ENCODE measurements around the gene CDIPT. TPM values are rescaled to one million over a fixed set of nuclear protein-coding genes. Genes with fewer than 3 reads are reported as not detected.

The CDIPT gene
- total and polyA plus RNA-seq, 3 experiments from 2014 or later = 63.9 to 109 (median 68.4) TPM

GRCh38 chr16:29843931-29844330, 19.1 kb downstream of the CDIPT start:
- Histone ChIP-seq H3K27ac (ENCODE audit: low read depth, low read length) (no peak overlapping the region), H3K27me3 (ENCODE audit: insufficient read depth, low read length, poor library complexity, severe bottlenecking) (no peaks in the 10 kb centered on the region), H3K4me3 (ENCODE audit: low read length) (no peak overlapping the region), H3K36me3 (ENCODE audit: insufficient read depth, low read length) (peaks cover 17% of the 10 kb centered on the region), H3K4me1 (ENCODE audit: insufficient read depth, low read length) (no peaks in the 10 kb centered on the region), H3K9me3 (ENCODE audit: low read length) (no peaks in the 10 kb centered on the region)
- H3K27ac Mint-ChIP-seq = peak overlapping the region in 3 of 8 donors; percentile 63 to 94 (median 72)
- peaks cover 5 to 89% (median 16%) of the 10 kb centered on the region in 3 donors for H3K36me3 Mint-ChIP-seq
- H3K9me3 Mint-ChIP-seq = no peaks in the 10 kb centered on the region
- H3K4me3 Mint-ChIP-seq = no peak overlapping the region
- POLR2A ChIA-PET = no interaction called here
- DNase-seq = no peak
- H3K27me3 Mint-ChIP-seq = no peaks in the 10 kb centered on the region
- CTCF ChIA-PET = interaction anchor here (5.7 to 5.8 kb wide), 2 partner anchors 25 to 36 kb away, joined by 64 to 88 read pairs; partner anchors contain the start of genes MVP and PAGR1
- H3K4me1 Mint-ChIP-seq = peaks cover 3 to 5% (median 4%) of the 10 kb centered on the region in 3 donors

- no peak overlapping the region for H3K27ac ChIP-seq (ENCODE audit: low read depth, low read length)
- H3K36me3 ChIP-seq (ENCODE audit: insufficient read depth, low read length) = peaks cover 21% of the 10 kb centered on the region
- POLR2A ChIA-PET = no interaction called here
- H3K4me1 Mint-ChIP-seq = no peaks in the 10 kb centered on the region
- no peak overlapping the region for H3K4me3 Mint-ChIP-seq
- peaks cover 5 to 89% (median 16%) of the 10 kb centered on the region in 3 donors for H3K36me3 Mint-ChIP-seq
- no peaks in the 10 kb centered on the region for H3K27me3 Mint-ChIP-seq
- H3K9me3 ChIP-seq (ENCODE audit: low read length) = no peaks in the 10 kb centered on the region
- H3K4me1 ChIP-seq (ENCODE audit: insufficient read depth, low read length) = no peaks in the 10 kb centered on the region
- H3K4me3 ChIP-seq (ENCODE audit: low read length) = no peak overlapping the region
- CTCF ChIA-PET = interaction anchor here (1.1 kb wide), 2 partner anchors 141 to 152 kb away, joined by 3 to 5 read pairs; no protein-coding TSS in a partner anchor
- H3K27ac Mint-ChIP-seq = peak overlapping the region in 6 of 8 donors; percentile 12 to 87 (median 44)
- no peaks in the 10 kb centered on the region for H3K9me3 Mint-ChIP-seq
- no peaks in the 10 kb centered on the region for H3K27me3 ChIP-seq (ENCODE audit: insufficient read depth, low read length, poor library complexity, severe bottlenecking)
- no peak for DNase-seq
Observed at GRCh38 chr16:29842732-29843346, 20.2 kb downstream of the CDIPT start.

- no peaks in the 10 kb centered on the region for H3K9me3 ChIP-seq (ENCODE audit: low read length)
- H3K27me3 ChIP-seq (ENCODE audit: insufficient read depth, low read length, poor library complexity, severe bottlenecking) = no peaks in the 10 kb centered on the region
- peak overlapping the region in 2 of 8 donors; percentile 17 to 71 for H3K27ac Mint-ChIP-seq
- POLR2A ChIA-PET = interaction anchor here (0.5 kb wide), 2 partner anchors 10 to 208 kb away, joined by 3 to 6 read pairs; no protein-coding TSS in a partner anchor
- H3K27me3 Mint-ChIP-seq = no peaks in the 10 kb centered on the region
- CTCF ChIA-PET = interaction anchor here (1.3 kb wide), 1 partner anchor 191 kb away, joined by 3 read pairs; no protein-coding TSS in a partner anchor
- H3K4me3 Mint-ChIP-seq = no peak overlapping the region
- H3K36me3 ChIP-seq (ENCODE audit: insufficient read depth, low read length) = peaks cover 28% of the 10 kb centered on the region
- H3K4me1 ChIP-seq (ENCODE audit: insufficient read depth, low read length) = no peaks in the 10 kb centered on the region
- no peak for DNase-seq
- H3K36me3 Mint-ChIP-seq = peaks cover 5 to 89% (median 14%) of the 10 kb centered on the region in 3 donors
- H3K27ac ChIP-seq (ENCODE audit: low read depth, low read length) = no peak overlapping the region
- H3K9me3 Mint-ChIP-seq = no peaks in the 10 kb centered on the region
- H3K4me1 Mint-ChIP-seq = no peaks in the 10 kb centered on the region
- no peak overlapping the region for H3K4me3 ChIP-seq (ENCODE audit: low read length)
Observed at GRCh38 chr16:29841631-29842030, 21.4 kb downstream of the CDIPT start.

GRCh38 chr16:29840240-29840639, 22.8 kb downstream of the CDIPT start:
- H3K27me3 ChIP-seq (ENCODE audit: insufficient read depth, low read length, poor library complexity, severe bottlenecking) = no peaks in the 10 kb centered on the region
- H3K36me3 ChIP-seq (ENCODE audit: insufficient read depth, low read length) = peaks cover 37% of the 10 kb centered on the region
- peaks cover 6 to 88% (median 13%) of the 10 kb centered on the region in 3 donors for H3K36me3 Mint-ChIP-seq
- H3K4me3 Mint-ChIP-seq = no peak overlapping the region
- DNase-seq = no peak
- H3K27ac Mint-ChIP-seq = peak overlapping the region in 2 of 8 donors; percentile 35 to 36
- ChIA-PET CTCF (no interaction called here), POLR2A (interaction anchor here (0.7 kb wide), 1 partner anchor 13 kb away, joined by 6 read pairs; no protein-coding TSS in a partner anchor)
- no peaks in the 10 kb centered on the region for H3K9me3 ChIP-seq (ENCODE audit: low read length)
- no peaks in the 10 kb centered on the region for H3K9me3 Mint-ChIP-seq
- no peaks in the 10 kb centered on the region for H3K4me1 ChIP-seq (ENCODE audit: insufficient read depth, low read length)
- H3K4me1 Mint-ChIP-seq = no peaks in the 10 kb centered on the region
- no peak overlapping the region for H3K4me3 ChIP-seq (ENCODE audit: low read length)
- H3K27me3 Mint-ChIP-seq = no peaks in the 10 kb centered on the region
- no peak overlapping the region for H3K27ac ChIP-seq (ENCODE audit: low read depth, low read length)

- no peak overlapping the region for H3K27ac ChIP-seq (ENCODE audit: low read depth, low read length)
- no peak for DNase-seq
- H3K4me1 ChIP-seq (ENCODE audit: insufficient read depth, low read length) = no peaks in the 10 kb centered on the region
- no peak overlapping the region for H3K4me3 ChIP-seq (ENCODE audit: low read length)
- peaks cover 41% of the 10 kb centered on the region for H3K36me3 ChIP-seq (ENCODE audit: insufficient read depth, low read length)
- ChIA-PET CTCF (interaction anchor here (2.2 kb wide), 1 partner anchor 8 kb away, joined by 15 read pairs; no protein-coding TSS in a partner anchor), POLR2A (interaction anchor here (0.7 kb wide), 1 partner anchor 12 kb away, joined by 6 read pairs; no protein-coding TSS in a partner anchor)
- Mint-ChIP-seq H3K36me3 (peaks cover 4 to 89% (median 11%) of the 10 kb centered on the region in 3 donors), H3K27ac (peak overlapping the region in 1 of 8 donors; percentile 36), H3K27me3 (no peaks in the 10 kb centered on the region), H3K4me1 (no peaks in the 10 kb centered on the region), H3K4me3 (no peak overlapping the region), H3K9me3 (no peaks in the 10 kb centered on the region)
- H3K27me3 ChIP-seq (ENCODE audit: insufficient read depth, low read length, poor library complexity, severe bottlenecking) = no peaks in the 10 kb centered on the region
- no peaks in the 10 kb centered on the region for H3K9me3 ChIP-seq (ENCODE audit: low read length)
Observed at GRCh38 chr16:29839822-29840221, 23.2 kb downstream of the CDIPT start.

- H3K4me1 ChIP-seq (ENCODE audit: insufficient read depth, low read length) = no peaks in the 10 kb centered on the region
- POLR2A ChIA-PET = interaction anchor here (1.6 kb wide), 1 partner anchor 10 kb away, joined by 8 read pairs; no protein-coding TSS in a partner anchor
- Mint-ChIP-seq H3K27me3 (no peaks in the 10 kb centered on the region), H3K4me3 (no peak overlapping the region), H3K27ac (peak overlapping the region in 1 of 8 donors; percentile 5), H3K9me3 (no peaks in the 10 kb centered on the region), H3K36me3 (peaks cover 4 to 90% (median 9%) of the 10 kb centered on the region in 3 donors), H3K4me1 (no peaks in the 10 kb centered on the region)
- H3K4me3 ChIP-seq (ENCODE audit: low read length) = no peak overlapping the region
- H3K27ac ChIP-seq (ENCODE audit: low read depth, low read length) = no peak overlapping the region
- H3K27me3 ChIP-seq (ENCODE audit: insufficient read depth, low read length, poor library complexity, severe bottlenecking) = no peaks in the 10 kb centered on the region
- CTCF ChIA-PET = interaction anchor here (1.3 to 2.2 kb wide), 2 partner anchors 10 to 15 kb away, joined by 3 to 15 read pairs; no protein-coding TSS in a partner anchor
- H3K9me3 ChIP-seq (ENCODE audit: low read length) = no peaks in the 10 kb centered on the region
- DNase-seq = no peak
- peaks cover 52% of the 10 kb centered on the region for H3K36me3 ChIP-seq (ENCODE audit: insufficient read depth, low read length)
Observed at GRCh38 chr16:29837841-29838240, 25.2 kb downstream of the CDIPT start.

GRCh38 chr16:29836623-29837022, 26.4 kb downstream of the CDIPT start:
- H3K4me1 Mint-ChIP-seq = peaks cover 3 to 4% (median 3%) of the 10 kb centered on the region in 3 donors
- H3K9me3 Mint-ChIP-seq = no peaks in the 10 kb centered on the region
- DNase-seq = no peak
- H3K27ac ChIP-seq (ENCODE audit: low read depth, low read length) = no peak overlapping the region
- no peaks in the 10 kb centered on the region for H3K4me1 ChIP-seq (ENCODE audit: insufficient read depth, low read length)
- H3K36me3 Mint-ChIP-seq = peaks cover 7 to 89% (median 12%) of the 10 kb centered on the region in 3 donors
- H3K9me3 ChIP-seq (ENCODE audit: low read length) = no peaks in the 10 kb centered on the region
- H3K27me3 ChIP-seq (ENCODE audit: insufficient read depth, low read length, poor library complexity, severe bottlenecking) = no peaks in the 10 kb centered on the region
- no peaks in the 10 kb centered on the region for H3K27me3 Mint-ChIP-seq
- no peak overlapping the region for H3K27ac Mint-ChIP-seq
- H3K4me3 Mint-ChIP-seq = no peak overlapping the region
- ChIA-PET CTCF (interaction anchor here (0.5 to 1.7 kb wide), 2 partner anchors 12 to 14 kb away, joined by 4 to 5 read pairs; no protein-coding TSS in a partner anchor), POLR2A (interaction anchor here (0.7 kb wide), 1 partner anchor 37 kb away, joined by 7 read pairs; no protein-coding TSS in a partner anchor)
- peaks cover 46% of the 10 kb centered on the region for H3K36me3 ChIP-seq (ENCODE audit: insufficient read depth, low read length)
- H3K4me3 ChIP-seq (ENCODE audit: low read length) = no peak overlapping the region

- Histone ChIP-seq H3K9me3 (ENCODE audit: low read length) (no peaks in the 10 kb centered on the region), H3K4me1 (ENCODE audit: insufficient read depth, low read length) (no peaks in the 10 kb centered on the region), H3K4me3 (ENCODE audit: low read length) (no peak overlapping the region), H3K36me3 (ENCODE audit: insufficient read depth, low read length) (peaks cover 40% of the 10 kb centered on the region), H3K27ac (ENCODE audit: low read depth, low read length) (no peak overlapping the region), H3K27me3 (ENCODE audit: insufficient read depth, low read length, poor library complexity, severe bottlenecking) (no peaks in the 10 kb centered on the region)
- ChIA-PET POLR2A (interaction anchor here (0.7 kb wide), 1 partner anchor 38 kb away, joined by 7 read pairs; no protein-coding TSS in a partner anchor), CTCF (interaction anchor here (1.7 kb wide), 1 partner anchor 12 kb away, joined by 5 read pairs; no protein-coding TSS in a partner anchor)
- no peaks in the 10 kb centered on the region for H3K27me3 Mint-ChIP-seq
- no peak overlapping the region for H3K4me3 Mint-ChIP-seq
- no peak for DNase-seq
- H3K36me3 Mint-ChIP-seq = peaks cover 7 to 89% (median 10%) of the 10 kb centered on the region in 3 donors
- H3K9me3 Mint-ChIP-seq = no peaks in the 10 kb centered on the region
- no peak overlapping the region for H3K27ac Mint-ChIP-seq
- H3K4me1 Mint-ChIP-seq = peaks cover 4 to 6% (median 5%) of the 10 kb centered on the region in 3 donors
Observed at GRCh38 chr16:29835926-29836325, 27.1 kb downstream of the CDIPT start.
